GM21423 (cell line): ENCODE results near the gene KNSTRN.

Source experiments
- ATAC-seq: cut with Tn5 transposase; IDR thresholded peaks from one replicate; pipeline ENCODE4 v1.9.1; 2021; ENCODE audit warnings: mild to moderate bottlenecking, moderate library complexity; ENCODE audit not compliant: unreplicated experiment

The KNSTRN gene

GRCh38 chr15:40428185-40428584, 45.7 kb downstream of the KNSTRN start:
- ATAC-seq, result no peak

GRCh38 chr15:40429068-40429710, 46.7 kb downstream of the KNSTRN start:
- ATAC-seq, result no peak

- no peak for ATAC-seq
Measured at GRCh38 chr15:40430271-40430805, 47.8 kb downstream of the KNSTRN start.

- ATAC-seq, result no peak
Measured at GRCh38 chr15:40435023-40435709, 52.6 kb downstream of the KNSTRN start.

- no peak for ATAC-seq
Measured at GRCh38 chr15:40435710-40436089, 53.2 kb downstream of the KNSTRN start.

GRCh38 chr15:40436116-40436891, 53.8 kb downstream of the KNSTRN start:
- no peak for ATAC-seq

- ATAC-seq, result no peak
Measured at GRCh38 chr15:40436892-40437751, 54.6 kb downstream of the KNSTRN start.

- ATAC-seq, result no peak
Measured at GRCh38 chr15:40437752-40438687, 55.5 kb downstream of the KNSTRN start.

GRCh38 chr15:40438712-40439111, 56.2 kb downstream of the KNSTRN start:
- no peak for ATAC-seq

- ATAC-seq, result no peak
Measured at GRCh38 chr15:40439461-40439959, 57.0 kb downstream of the KNSTRN start.

GRCh38 chr15:40439960-40440742, 57.6 kb downstream of the KNSTRN start:
- ATAC-seq, result no peak

- peak; percentile 90 for ATAC-seq
Measured at GRCh38 chr15:40440743-40441564, 58.4 kb downstream of the KNSTRN start, which contains the start of gene BAHD1. BAHD1 (plus strand) TSS chr15:40440953; CDS start chr15:40458465, 17,512 bp downstream.

- ATAC-seq, result peak; percentile 5
Measured at GRCh38 chr15:40441565-40442531, 59.3 kb downstream of the KNSTRN start.

- no peak for ATAC-seq
Measured at GRCh38 chr15:40443255-40443654, 60.7 kb downstream of the KNSTRN start.

- no peak for ATAC-seq
Measured at GRCh38 chr15:40443846-40444245, 61.3 kb downstream of the KNSTRN start.
